ENCODE data around the gene MAP2K6. TPM values are rescaled to one million over a fixed set of nuclear protein-coding genes. Genes with fewer than 3 reads are reported as not detected.

The MAP2K6 gene
- total RNA-seq, 2 experiments from 2014 or later: 14.0 to 14.6 TPM

- ChIA-PET CTCF (interaction anchor here (1.6 kb wide), 1 partner anchor 10 kb away, joined by 6 read pairs; no protein-coding TSS in a partner anchor), POLR2A (no interaction called here)
- Histone ChIP-seq H3K9me3 (ENCODE audit: control insufficient read depth in 1 of 2, insufficient read depth in 1 of 2, low read length in 2 of 2) (peaks cover 0 to 5% of the 10 kb centered on the region in 2 experiments), H3K4me3 (ENCODE audit: low read length) (no peak overlapping the region), H3K4me1 (ENCODE audit: insufficient read depth, low read length) (no peaks in the 10 kb centered on the region), H3K27me3 (ENCODE audit: control insufficient read depth in 1 of 2, insufficient read depth in 2 of 2, low read length in 2 of 2) (no peaks in the 10 kb centered on the region), H3K27ac (ENCODE audit: low read depth in 1 of 2, low read length in 2 of 2) (no peak overlapping the region), H3K36me3 (ENCODE audit: insufficient read depth, low read length) (no peaks in the 10 kb centered on the region)
- TF ChIP-seq CTCF (IDR thresholded peaks at IDR 0.05): no peak
- Mint-ChIP-seq H3K9me3 (no peaks in the 10 kb centered on the region), H3K4me3 (no peak overlapping the region), H3K36me3 (ENCODE audit: low read depth) (no peaks in the 10 kb centered on the region), H3K27me3 (no peaks in the 10 kb centered on the region), H3K4me1 (ENCODE audit: low read depth) (no peaks in the 10 kb centered on the region), H3K27ac (no peak overlapping the region)
- no peak for ATAC-seq (ENCODE audit: poor library complexity)
- no peak for DNase-seq
- intact Hi-C loops (cut with DNase I, micrococcal nuclease): no loop called here
Observed at GRCh38 chr17:69405096-69405495, 9.4 kb upstream of the MAP2K6 start.

GRCh38 chr17:69406941-69407340 is 7.6 kb upstream of the MAP2K6 start:
- no peak overlapping the region for H3K27ac ChIP-seq (ENCODE audit: low read depth in 1 of 2, low read length in 2 of 2)
- no peaks in the 10 kb centered on the region for H3K4me1 ChIP-seq (ENCODE audit: insufficient read depth, low read length)
- Mint-ChIP-seq H3K27me3 (no peaks in the 10 kb centered on the region), H3K4me1 (ENCODE audit: low read depth) (no peaks in the 10 kb centered on the region), H3K9me3 (no peaks in the 10 kb centered on the region), H3K4me3 (no peak overlapping the region), H3K27ac (no peak overlapping the region), H3K36me3 (ENCODE audit: low read depth) (no peaks in the 10 kb centered on the region)
- H3K4me3 ChIP-seq (ENCODE audit: low read length): no peak overlapping the region
- ChIA-PET POLR2A (no interaction called here), CTCF (no interaction called here)
- ATAC-seq (ENCODE audit: poor library complexity) (no peak), DNase-seq (no peak)
- H3K36me3 ChIP-seq (ENCODE audit: insufficient read depth, low read length): no peaks in the 10 kb centered on the region
- TF ChIP-seq CTCF (IDR thresholded peaks at IDR 0.05): no peak
- intact Hi-C loops (cut with DNase I, micrococcal nuclease): no loop called here
- H3K27me3 ChIP-seq (ENCODE audit: control insufficient read depth in 1 of 2, insufficient read depth in 2 of 2, low read length in 2 of 2): no peaks in the 10 kb centered on the region
- H3K9me3 ChIP-seq (ENCODE audit: control insufficient read depth in 1 of 2, insufficient read depth in 1 of 2, low read length in 2 of 2): no peaks in the 10 kb centered on the region

GRCh38 chr17:69407759-69408158 is 6.7 kb upstream of the MAP2K6 start:
- H3K4me1 Mint-ChIP-seq (ENCODE audit: low read depth): no peaks in the 10 kb centered on the region
- TF ChIP-seq CTCF (IDR thresholded peaks at IDR 0.05): no peak
- H3K27ac ChIP-seq (ENCODE audit: low read depth in 1 of 2, low read length in 2 of 2): no peak overlapping the region
- no peaks in the 10 kb centered on the region for H3K36me3 ChIP-seq (ENCODE audit: insufficient read depth, low read length)
- H3K4me3 Mint-ChIP-seq: no peak overlapping the region
- ChIA-PET POLR2A (interaction anchor here (0.6 to 1.6 kb wide), 2 partner anchors 10 to 191 kb away, joined by 4 to 5 read pairs; no protein-coding TSS in a partner anchor), CTCF (no interaction called here)
- no peak for DNase-seq
- H3K9me3 ChIP-seq (ENCODE audit: control insufficient read depth in 1 of 2, insufficient read depth in 1 of 2, low read length in 2 of 2): no peaks in the 10 kb centered on the region
- H3K9me3 Mint-ChIP-seq: no peaks in the 10 kb centered on the region
- H3K27ac Mint-ChIP-seq: no peak overlapping the region
- no peaks in the 10 kb centered on the region for H3K27me3 Mint-ChIP-seq
- intact Hi-C loops (cut with DNase I, micrococcal nuclease): no loop called here
- H3K4me3 ChIP-seq (ENCODE audit: low read length): no peak overlapping the region
- H3K27me3 ChIP-seq (ENCODE audit: control insufficient read depth in 1 of 2, insufficient read depth in 2 of 2, low read length in 2 of 2): no peaks in the 10 kb centered on the region
- no peaks in the 10 kb centered on the region for H3K4me1 ChIP-seq (ENCODE audit: insufficient read depth, low read length)
- no peaks in the 10 kb centered on the region for H3K36me3 Mint-ChIP-seq (ENCODE audit: low read depth)
- ATAC-seq (ENCODE audit: poor library complexity): no peak

Measured in CD4-positive, alpha-beta T cell (primary cell).